OCI-LY7 (cell line): ENCODE results near the gene NPFF.

Experiments used
- CTCF ChIP-seq: fragments of 200-600 bp; sonication (generic); conservative IDR thresholded peaks from 2 replicates; pipeline ENCODE4 v1.5.1; 2014; ENCODE audit warnings: mild to moderate bottlenecking, antibody characterized with exemption, low read length, moderate library complexity, mixed read lengths
- EZH2phosphoT487 ChIP-seq: fragments of 200-600 bp; sonication (generic); IDR thresholded peaks from 2 replicates; pipeline ENCODE4 v1.6.1; 2018; ENCODE audit warnings: low read depth, borderline replicate concordance, mild to moderate bottlenecking, mixed run types, antibody characterized with exemption, low read length, moderate library complexity, mixed read lengths

- no peak for TF ChIP-seq EZH2phosphoT487
- no peak for TF ChIP-seq CTCF
These were observed 3.0 kb upstream of the NPFF start for GRCh38 chr12:53510181-53510812.
